ENCODE measurements around the gene PRDM2.

GRCh38 chr1:13762642-13763041, 62.7 kb downstream of the PRDM2 start:
- TF ChIP-seq, protein P1, sequence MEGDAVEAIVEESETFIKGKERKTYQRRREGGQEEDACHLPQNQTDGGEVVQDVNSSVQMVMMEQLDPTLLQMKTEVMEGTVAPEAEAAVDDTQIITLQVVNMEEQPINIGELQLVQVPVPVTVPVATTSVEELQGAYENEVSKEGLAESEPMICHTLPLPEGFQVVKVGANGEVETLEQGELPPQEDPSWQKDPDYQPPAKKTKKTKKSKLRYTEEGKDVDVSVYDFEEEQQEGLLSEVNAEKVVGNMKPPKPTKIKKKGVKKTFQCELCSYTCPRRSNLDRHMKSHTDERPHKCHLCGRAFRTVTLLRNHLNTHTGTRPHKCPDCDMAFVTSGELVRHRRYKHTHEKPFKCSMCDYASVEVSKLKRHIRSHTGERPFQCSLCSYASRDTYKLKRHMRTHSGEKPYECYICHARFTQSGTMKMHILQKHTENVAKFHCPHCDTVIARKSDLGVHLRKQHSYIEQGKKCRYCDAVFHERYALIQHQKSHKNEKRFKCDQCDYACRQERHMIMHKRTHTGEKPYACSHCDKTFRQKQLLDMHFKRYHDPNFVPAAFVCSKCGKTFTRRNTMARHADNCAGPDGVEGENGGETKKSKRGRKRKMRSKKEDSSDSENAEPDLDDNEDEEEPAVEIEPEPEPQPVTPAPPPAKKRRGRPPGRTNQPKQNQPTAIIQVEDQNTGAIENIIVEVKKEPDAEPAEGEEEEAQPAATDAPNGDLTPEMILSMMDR (conservative IDR thresholded peaks at IDR 0.05 in 1 of 2, IDR thresholded peaks at IDR 0.05 in 1 of 2; ENCODE audit: low read depth in 1 of 2, low read length in 2 of 2) = no peak
- no peak for TF ChIP-seq EZH2 (IDR thresholded peaks at IDR 0.05; ENCODE audit: low read length, missing control alignments)
